Left ventricle myocardium inferior (tissue), 1 donor: ENCODE data around the gene CYP4F2. TPM values are rescaled to one million over a fixed set of nuclear protein-coding genes. Genes with fewer than 3 reads are reported as not detected.
"Not testable (repeated sequence)": the region's sequence is repeated elsewhere in the genome, so short reads cannot be mapped to it uniquely, and the experiment has no call there.

Source experiments
- DNase-seq: peaks from one replicate; pipeline ENCODE4 v3.0.0-alpha.2; 2020
- H3K27ac ChIP-seq: fragments of 200-600 bp; replicated peaks from 2 replicates; pipeline ENCODE4 v1.8.0; 2021
- H3K27me3 ChIP-seq: fragments of 200-600 bp; 2 replicates; pipeline ENCODE4 v1.8.0; 2021; ENCODE audit warnings: low read depth
- H3K36me3 ChIP-seq: fragments of 200-600 bp; 2 replicates; pipeline ENCODE4 v1.8.0; 2021
- H3K4me1 ChIP-seq: fragments of 200-600 bp; 2 replicates; pipeline ENCODE4 v1.8.0; 2021
- H3K4me3 ChIP-seq: fragments of 200-600 bp; 2 replicates; pipeline ENCODE4 v1.8.0; 2021; ENCODE audit warnings: mild to moderate bottlenecking, moderate library complexity
- H3K9me3 ChIP-seq: fragments of 200-600 bp; replicated peaks from 2 replicates; pipeline ENCODE4 v1.8.0; 2021
- intact Hi-C: fragments of 100-400 bp; cut with micrococcal nuclease; formaldehyde crosslinking; loops from one replicate; pipeline ENCODE4 v1.11.0; 2022
- total RNA-seq: library from RNA; stranded (reverse); fragmentation: NEBNext Ultra II Directional; extraction: Animal tissue kit (Norgen Biotek cat#: 25700); gene quantifications from one replicate; pipeline ENCODE4 v1.2.1, GENCODE V29; 2021
- TF ChIP-seq, protein P1 (sequence below): fragments of 200-600 bp; IDR thresholded peaks from 2 replicates; pipeline ENCODE4 v1.8.0; 2021; ENCODE audit warnings: antibody characterized with exemption, mild to moderate bottlenecking, borderline replicate concordance
- donor health status: DM: no; HTN: yes; CAD: no; lungs with severe emphysema.

Gene CYP4F2
- total RNA-seq, 1 donor from 2014 or later = not detected

DNA sequence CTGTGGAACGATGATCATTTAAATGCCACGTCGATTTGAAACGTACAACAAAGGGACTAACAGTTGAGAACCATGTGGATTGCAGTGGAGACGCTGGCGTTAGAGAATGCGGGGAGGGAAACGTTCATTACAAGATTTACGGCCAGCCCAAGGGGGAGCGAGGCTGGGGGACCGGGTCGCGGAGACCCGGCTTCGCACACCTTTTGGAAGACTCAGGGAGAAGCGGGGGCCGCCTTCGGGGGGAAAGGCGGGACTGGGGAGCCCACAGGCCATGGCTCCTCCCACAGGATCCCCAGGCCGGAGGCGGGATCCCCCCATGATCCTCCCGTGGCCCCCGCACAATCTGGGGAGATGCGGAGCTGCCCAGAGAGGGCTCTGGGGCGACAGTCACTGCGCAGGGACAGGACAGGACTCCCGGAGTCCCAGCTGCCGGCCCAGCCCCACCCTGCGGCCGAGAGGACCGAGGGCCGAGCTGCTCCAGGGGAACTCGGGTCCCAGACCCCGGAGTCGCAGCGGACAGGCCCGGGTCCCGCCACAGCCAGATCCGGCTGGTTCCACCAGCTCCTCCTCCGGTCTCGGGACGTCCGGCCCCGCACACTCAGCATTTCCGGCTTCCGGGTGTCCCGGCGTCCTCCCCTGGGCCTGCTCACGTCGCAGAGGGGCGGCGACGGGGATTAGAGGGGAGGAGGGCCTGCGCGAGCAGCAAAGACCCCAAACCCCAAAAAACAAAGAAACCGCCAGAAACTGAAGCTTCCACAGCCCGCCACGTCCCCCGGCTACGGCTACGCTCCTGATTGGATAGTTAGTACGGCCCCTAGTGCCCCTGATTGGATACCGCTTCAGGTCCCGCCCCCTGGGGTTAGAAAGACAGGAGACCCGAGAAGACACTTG lies 61.3 kb downstream of the CYP4F2 start:
- peaks cover 7% of the 10 kb centered on the region for H3K27me3 ChIP-seq
- intact Hi-C loops = no loop called here
- peak overlapping the region; percentile 97 for H3K27ac ChIP-seq
- DNase-seq = peak; percentile 97
- peaks cover 13% of the 10 kb centered on the region for H3K4me1 ChIP-seq
- no peaks in the 10 kb centered on the region for H3K9me3 ChIP-seq
- H3K4me3 ChIP-seq = peak overlapping the region; percentile 93
- TF ChIP-seq, protein P1, sequence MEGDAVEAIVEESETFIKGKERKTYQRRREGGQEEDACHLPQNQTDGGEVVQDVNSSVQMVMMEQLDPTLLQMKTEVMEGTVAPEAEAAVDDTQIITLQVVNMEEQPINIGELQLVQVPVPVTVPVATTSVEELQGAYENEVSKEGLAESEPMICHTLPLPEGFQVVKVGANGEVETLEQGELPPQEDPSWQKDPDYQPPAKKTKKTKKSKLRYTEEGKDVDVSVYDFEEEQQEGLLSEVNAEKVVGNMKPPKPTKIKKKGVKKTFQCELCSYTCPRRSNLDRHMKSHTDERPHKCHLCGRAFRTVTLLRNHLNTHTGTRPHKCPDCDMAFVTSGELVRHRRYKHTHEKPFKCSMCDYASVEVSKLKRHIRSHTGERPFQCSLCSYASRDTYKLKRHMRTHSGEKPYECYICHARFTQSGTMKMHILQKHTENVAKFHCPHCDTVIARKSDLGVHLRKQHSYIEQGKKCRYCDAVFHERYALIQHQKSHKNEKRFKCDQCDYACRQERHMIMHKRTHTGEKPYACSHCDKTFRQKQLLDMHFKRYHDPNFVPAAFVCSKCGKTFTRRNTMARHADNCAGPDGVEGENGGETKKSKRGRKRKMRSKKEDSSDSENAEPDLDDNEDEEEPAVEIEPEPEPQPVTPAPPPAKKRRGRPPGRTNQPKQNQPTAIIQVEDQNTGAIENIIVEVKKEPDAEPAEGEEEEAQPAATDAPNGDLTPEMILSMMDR = no peak
- no peaks in the 10 kb centered on the region for H3K36me3 ChIP-seq

DNA sequence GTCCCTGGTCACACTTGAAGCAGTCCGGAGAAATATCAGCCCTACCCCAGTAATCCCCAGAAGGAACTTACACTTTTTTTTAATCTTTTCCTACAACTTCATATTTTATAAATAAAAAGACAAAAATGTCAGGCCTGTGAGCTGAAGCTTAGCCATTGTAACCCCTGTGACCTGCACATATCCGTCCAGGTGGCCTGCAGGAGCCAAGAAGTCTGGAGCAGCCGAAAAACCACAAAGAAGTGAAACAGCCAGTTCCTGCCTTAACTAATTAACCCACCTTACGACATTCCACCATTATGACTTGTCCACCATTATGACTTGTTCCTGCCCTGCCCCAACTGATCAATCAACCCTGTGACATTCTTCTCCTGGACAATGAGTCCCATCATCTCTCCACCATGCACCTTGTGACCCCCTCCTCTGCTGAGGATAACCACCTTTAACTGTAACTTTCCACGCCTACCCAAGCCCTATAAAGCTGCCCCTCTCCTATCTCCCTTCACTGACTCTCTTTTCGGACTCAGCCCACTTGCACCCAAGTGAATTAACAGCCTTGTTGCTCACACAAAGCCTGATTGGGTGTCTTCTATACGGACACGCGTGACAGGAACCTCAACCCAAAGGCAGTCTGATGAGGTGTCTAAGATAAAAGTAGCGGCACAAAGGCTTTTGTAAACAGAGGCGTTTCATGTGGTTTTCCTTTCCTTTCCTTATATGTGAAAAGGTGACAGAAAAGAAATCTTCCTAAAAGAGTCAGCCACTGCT lies 62.1 kb downstream of the CYP4F2 start:
- DNase-seq, intact Hi-C loops, H3K36me3 ChIP-seq, H3K9me3 ChIP-seq: not testable (repeated sequence)
- Histone ChIP-seq H3K27me3 (peaks cover 15% of the 10 kb centered on the region), H3K4me1 (peaks cover 13% of the 10 kb centered on the region), H3K27ac (peak overlapping the region; percentile 97), H3K4me3 (peak overlapping the region; percentile 93)

DNA sequence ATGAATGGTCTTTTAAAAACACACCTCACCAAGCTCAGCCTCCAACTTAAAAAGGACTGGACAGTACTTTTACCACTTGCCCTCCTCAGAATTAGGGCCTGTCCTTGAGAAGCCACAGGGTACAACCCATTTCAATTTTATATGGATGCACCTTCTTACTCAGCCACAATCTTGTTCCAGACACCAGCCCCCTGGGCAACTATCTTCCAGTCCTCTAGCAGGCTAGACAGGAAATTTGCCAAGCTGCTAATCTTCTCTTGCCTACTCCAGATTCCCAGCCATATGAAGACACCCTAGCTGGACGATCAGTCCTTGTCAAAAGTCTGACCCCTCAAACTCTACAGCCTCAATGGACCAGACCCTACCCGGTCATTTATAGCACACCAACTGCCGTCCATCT lies 63.6 kb downstream of the CYP4F2 start:
- Histone ChIP-seq H3K4me1 (peaks cover 13% of the 10 kb centered on the region), H3K27me3 (peaks cover 29% of the 10 kb centered on the region)
- H3K4me3 ChIP-seq, DNase-seq, H3K9me3 ChIP-seq, intact Hi-C loops, H3K27ac ChIP-seq, H3K36me3 ChIP-seq: not testable (repeated sequence)

DNA sequence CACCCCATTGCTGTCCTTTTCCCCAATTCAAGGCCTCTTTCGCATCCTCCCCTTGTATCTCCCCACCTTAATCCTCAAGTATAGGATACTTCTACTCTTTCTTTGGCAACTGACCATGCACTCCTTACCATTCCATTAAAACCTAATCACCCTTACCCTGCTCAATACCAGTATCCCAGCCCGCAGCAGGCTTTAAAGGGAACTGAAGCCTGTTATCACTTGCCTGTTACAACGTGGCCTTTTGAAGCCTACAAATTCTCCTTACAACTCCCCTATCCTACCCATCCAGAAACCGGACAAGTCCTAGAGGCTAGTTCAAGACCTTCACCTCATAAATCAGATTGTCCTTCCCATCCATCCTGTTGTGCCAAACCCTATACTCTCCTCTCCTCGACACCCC lies 66.2 kb downstream of the CYP4F2 start:
- H3K27ac ChIP-seq = no peak overlapping the region
- H3K4me1 ChIP-seq = peaks cover 11% of the 10 kb centered on the region
- H3K36me3 ChIP-seq = no peaks in the 10 kb centered on the region
- intact Hi-C loops = no loop called here
- H3K27me3 ChIP-seq = peaks cover 48% of the 10 kb centered on the region
- H3K4me3 ChIP-seq = no peak overlapping the region
- TF ChIP-seq, protein P1 = no peak
- DNase-seq = no peak
- H3K9me3 ChIP-seq = no peaks in the 10 kb centered on the region

DNA sequence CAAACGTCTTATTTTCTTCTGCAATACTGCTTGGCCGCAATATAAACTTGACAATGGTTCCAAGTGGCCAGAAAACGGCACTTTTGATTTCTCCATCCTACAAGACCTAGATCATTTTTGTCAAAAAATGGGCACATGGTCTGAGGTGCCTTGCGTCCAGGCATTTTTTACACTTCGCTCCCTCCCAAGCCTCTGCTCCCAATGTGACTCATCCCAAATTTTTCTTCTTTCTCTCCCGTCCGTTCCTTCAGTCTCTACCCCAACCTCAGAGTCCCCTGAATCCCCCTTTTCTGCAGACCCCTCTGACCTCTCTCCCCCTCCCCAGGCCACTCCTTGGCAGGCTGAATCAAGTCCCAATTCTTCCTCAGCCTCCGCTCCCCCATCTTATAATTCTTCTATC lies 68.1 kb downstream of the CYP4F2 start:
- no peak for DNase-seq
- peaks cover 48% of the 10 kb centered on the region for H3K27me3 ChIP-seq
- no peak overlapping the region for H3K4me3 ChIP-seq
- no peaks in the 10 kb centered on the region for H3K9me3 ChIP-seq
- H3K27ac ChIP-seq = no peak overlapping the region
- intact Hi-C loops = no loop called here
- H3K36me3 ChIP-seq = no peaks in the 10 kb centered on the region
- TF ChIP-seq, protein P1 = no peak
- no peaks in the 10 kb centered on the region for H3K4me1 ChIP-seq

DNA sequence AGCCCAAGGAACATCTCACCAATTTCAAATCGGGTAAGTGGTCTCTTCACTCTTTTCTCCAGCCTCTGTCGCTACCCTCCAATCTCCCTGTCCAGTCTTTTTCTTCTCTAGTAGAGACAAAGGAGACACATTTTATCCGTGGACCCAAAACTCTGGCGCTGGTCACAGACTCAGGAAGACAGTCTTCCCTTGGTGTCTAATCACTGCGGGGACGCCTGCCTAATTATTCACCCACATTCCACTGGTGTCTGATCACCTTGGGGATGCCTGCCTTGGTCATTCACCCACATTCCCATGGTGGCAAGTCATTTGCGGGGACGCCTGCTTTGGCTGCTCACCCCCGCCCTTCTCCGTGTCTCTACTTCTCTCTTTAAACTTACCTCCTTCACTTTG lies 68.6 kb downstream of the CYP4F2 start:
- Histone ChIP-seq H3K27ac (no peak overlapping the region), H3K36me3 (no peaks in the 10 kb centered on the region), H3K9me3 (no peaks in the 10 kb centered on the region), H3K4me3 (no peak overlapping the region), H3K4me1 (no peaks in the 10 kb centered on the region), H3K27me3 (peaks cover 48% of the 10 kb centered on the region)
- intact Hi-C loops = no loop called here
- DNase-seq = no peak
- TF ChIP-seq, protein P1 = no peak

DNA sequence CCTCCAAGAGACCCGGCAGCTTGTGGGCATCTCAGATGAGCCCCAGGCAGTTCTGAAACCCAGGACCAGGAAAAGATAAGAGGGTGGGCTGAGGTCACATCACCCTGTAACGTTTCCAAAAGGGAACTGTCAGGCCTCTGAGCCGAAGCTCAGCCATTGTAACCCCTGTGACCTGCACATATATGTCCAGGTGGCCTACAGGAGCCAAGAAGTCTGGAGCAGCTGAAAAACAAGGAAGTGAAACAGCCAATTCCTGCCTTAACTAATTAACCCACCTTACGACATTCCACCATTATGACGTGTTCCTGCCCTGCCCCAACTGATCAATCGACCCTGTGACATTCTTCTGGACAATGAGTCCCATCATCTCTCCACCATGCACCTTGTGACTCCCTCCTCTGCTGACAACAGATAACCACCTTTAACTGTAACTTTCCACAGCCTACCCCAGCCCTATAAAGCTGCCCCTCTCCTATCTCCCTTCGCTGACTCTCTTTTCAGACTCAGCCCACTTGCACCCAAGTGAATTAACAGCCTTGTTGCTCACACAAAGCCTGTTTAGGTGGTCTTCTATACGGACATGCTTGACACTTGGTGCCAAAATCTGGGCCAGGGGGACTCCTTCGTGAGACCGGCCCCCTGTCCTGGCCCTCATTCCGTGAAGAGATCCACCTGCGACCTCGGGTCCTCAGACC lies 69.1 kb downstream of the CYP4F2 start:
- DNase-seq, H3K36me3 ChIP-seq, intact Hi-C loops, H3K27ac ChIP-seq, H3K4me3 ChIP-seq, H3K4me1 ChIP-seq, H3K9me3 ChIP-seq: not testable (repeated sequence)
- H3K27me3 ChIP-seq = peaks cover 48% of the 10 kb centered on the region
